OCI-M1 (cell line): ENCODE results near the gene TRAK1.

ENCODE experiments used
- DNase-seq: peaks from one replicate; lab custom pipeline; 2025; lab: John Stamatoyannopoulos, UW

TRAK1 gene

GRCh38 chr3:42204867-42205599 lies 113.9 kb downstream of the TRAK1 start:
- no peak for DNase-seq

- no peak for DNase-seq
Observed at GRCh38 chr3:42205800-42206514, 114.8 kb downstream of the TRAK1 start.

DNA sequence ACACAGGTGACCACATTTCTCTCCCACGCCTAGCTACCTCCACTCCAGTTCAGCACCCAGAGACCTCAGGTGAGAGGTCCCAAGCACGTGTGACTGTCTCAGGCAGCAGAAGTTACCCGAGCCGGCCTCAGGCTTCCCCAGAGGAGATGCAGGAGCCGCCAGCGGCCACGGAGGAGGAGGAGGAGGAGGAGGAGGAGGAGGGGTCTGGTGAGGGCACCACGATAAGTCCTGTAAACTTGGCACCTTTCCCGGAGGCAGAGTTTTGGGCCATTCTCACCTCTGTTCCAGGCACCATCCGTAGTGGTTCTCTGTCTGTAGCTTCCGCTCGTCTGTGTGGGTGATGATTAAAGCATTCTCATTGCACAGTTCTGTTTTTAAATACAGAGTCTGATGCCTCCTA lies 118.8 kb downstream of the TRAK1 start:
- no peak for DNase-seq

GRCh38 chr3:42210726-42211125 lies 119.6 kb downstream of the TRAK1 start:
- no peak for DNase-seq

DNA sequence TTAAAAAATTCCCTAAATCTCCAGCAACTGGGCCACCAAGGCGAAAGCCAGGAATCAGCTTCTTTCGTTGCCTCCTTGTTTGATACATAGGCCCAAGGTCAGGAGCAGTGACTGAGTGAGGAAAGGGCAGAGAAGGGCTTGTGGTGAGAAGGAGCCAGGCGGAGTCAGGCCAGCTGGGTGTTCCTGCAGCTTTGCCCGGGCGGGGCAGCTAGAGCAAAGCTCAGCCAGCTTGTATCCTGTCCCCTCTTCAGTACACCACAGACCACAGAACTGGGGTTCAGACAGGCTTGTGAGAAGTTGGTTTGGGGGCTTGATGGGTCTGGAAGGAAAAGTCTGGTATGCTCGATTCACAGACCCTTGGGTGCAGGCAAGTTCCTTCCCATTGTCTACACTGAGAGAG lies 122.3 kb downstream of the TRAK1 start:
- DNase-seq, result no peak

DNA sequence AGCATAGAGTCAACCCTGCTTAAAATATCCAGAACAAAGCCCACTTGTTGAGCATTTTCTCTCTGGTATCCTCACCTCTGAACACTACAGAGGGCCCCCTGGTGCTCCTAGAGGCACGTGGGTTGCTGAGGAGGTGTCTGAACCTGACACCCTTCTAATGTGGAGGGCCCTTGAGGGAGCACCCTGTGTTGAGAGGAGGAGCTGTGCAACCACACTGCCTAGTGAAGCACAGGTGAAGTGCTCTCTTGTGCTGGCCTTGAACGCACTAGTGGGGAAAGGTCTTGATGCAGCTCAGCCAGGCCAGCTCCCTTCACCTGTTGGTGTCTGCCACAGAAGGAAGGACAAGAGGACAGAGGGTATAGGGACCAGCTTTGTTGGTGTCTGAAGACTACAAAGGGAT lies 122.9 kb downstream of the TRAK1 start:
- no peak for DNase-seq

GRCh38 chr3:42214565-42215283 lies 123.6 kb downstream of the TRAK1 start:
- DNase-seq, result no peak

DNA sequence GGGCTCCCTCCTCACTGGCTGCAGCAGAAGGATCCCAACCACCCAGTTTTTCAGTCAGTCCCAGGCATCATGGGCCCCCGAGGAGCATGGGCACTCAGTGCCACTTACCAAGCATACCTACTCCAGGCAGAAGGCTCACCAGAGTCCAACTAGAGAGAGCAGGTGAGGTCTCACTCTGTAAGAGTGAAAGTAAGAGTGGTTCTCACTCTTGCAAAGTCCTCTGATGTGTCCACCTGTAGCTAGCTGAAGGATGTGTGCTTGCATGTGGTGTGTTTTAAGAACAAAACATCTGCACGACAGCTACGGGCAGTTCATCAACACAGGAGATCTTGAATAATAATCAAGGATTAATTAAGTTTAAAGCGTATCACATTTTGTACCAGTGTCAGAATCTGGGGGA lies 125.1 kb downstream of the TRAK1 start:
- no peak for DNase-seq

DNA sequence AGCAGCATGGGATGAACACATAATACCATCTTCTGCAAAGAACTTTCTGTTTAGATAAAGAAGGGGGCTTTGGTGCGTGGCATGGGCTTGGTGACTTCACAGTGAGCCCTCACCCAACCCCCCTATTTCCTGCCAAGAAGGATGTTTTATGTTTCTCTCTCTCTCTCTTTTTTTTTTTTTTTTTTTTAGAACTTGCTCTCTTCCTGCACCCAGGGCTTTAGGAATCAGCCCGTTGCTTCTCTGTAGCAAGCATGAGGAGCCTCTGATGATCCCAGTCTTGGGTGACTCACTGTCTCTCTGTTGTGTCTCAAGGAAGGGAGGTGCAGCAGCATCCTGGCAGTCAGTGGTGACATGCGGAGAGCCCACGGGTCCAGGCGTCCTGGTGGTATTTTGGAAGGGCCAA lies 125.8 kb downstream of the TRAK1 start:
- DNase-seq, result no peak

- no peak for DNase-seq
Observed at GRCh38 chr3:42220436-42221121, 129.4 kb downstream of the TRAK1 start.

GRCh38 chr3:42222942-42223693 lies 132.0 kb downstream of the TRAK1 start:
- DNase-seq, result no peak

DNA sequence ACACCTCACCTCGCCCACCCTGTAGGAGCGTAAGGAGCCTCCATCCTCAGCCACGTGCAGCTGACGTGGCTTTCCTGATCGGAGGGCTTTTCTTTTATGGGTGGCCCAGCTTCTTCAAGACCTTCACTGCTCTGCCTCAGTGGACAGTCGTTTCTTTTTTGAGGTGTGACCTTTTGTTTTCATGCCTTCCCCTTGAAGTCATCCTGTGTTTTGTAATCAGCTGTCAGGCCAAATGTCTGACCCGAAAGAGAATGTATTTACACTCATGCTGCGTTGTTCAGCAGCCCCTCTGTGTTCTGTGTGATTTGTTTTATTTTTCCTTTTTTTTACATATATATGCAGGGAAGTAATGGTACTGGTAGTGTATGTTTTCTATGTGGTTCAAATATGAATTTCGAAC lies 133.0 kb downstream of the TRAK1 start:
- DNase-seq, result no peak

DNA sequence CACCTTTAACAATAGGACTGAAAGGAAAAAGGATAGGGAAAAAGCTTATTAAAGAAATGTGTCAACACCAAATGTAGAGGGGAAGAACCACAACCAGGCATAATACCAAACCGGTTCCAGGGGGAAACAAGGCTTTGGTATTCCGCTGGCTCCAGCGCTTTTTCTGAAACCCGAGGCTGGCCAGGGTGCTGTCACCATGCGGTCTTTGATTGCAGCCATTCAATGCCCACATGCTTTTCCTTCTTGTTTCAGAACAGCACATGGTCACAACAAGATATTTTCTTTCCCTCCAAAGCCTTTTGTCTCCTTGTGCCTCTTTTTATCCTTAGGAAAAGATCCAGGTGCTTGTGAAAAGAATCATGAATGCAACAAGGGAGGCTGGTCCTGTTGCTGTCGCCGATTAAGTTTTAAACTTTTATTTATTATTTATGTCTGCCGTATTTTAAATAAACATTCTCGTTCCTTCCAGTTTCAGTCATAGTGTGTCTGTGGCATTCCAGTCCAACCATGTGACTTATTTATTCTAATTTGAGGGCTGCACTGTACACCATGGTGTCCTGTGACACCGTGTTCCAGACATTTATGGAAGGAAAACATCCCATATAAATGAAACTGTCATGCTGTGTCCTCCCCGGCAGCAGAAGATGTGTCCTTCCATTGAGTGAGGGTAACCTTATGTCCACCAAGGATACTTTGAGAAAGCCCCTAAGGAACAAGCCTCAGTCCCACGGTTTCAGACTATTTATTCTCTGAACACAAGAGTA lies 133.7 kb downstream of the TRAK1 start:
- DNase-seq, result no peak

GRCh38 chr3:42225486-42226363 lies 134.6 kb downstream of the TRAK1 start:
- no peak for DNase-seq

DNA sequence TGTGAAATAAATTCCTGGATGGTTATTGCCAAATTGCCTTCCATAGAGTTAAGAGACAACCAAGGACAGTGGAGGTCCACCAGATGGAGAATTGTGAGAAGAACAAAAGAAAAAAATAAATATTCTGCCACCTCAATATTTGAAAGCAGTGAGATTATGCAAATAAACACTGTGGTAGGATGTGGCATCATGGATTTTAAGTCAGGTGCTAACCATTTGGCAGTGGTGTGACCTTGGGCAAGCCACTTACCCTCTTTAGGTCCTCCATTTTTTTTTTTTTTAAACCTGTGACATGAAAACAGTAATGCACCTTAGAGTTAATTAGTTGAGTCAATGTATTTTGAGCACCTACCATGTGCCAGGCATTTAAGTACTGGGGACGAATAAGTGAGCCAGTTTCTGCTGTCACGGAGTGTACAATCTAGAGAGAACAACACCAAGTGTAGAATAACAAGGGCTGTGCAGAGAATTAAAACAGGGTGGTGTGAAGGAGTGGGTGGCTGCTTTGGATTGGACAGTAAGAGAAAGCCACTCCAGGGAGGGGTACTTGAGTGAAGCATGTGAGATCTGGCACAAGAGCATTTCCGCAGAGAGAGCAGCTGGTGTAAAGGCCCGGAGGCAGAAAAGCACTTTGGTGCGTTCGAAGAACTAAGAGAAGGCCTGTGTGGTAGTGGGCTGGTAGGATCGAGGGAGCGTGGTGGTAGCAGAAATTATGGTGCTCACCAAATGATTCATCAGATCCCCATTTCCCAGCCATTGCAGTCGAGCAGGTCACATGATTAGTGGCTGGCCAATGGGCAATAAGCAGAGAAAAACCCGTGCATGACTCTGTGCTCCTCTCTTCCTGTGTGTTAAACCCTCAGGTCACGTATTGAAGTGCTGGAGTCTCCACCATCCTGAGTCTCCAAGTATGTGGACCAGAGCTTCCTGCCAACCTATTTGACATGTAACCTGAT lies 135.6 kb downstream of the TRAK1 start:
- no peak for DNase-seq

DNA sequence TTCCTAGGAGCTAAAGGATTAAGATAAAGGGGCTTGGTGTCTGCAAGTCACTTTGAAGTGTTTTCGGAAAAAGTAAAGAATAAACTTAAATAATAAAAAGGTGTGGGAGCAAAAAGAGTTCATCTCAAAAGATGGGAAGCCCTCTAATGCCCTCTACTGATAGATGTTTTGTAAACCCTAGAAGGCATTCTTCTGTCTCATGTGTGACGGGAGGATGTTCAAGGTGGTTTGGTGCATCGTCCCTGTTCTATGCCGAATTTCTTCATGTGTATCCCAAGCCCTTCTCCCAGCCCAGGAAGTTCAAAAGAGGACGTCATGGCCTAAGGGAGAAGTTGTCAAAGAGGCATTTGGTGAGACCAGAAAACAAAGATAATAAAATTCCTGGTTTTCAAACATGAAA lies 137.6 kb downstream of the TRAK1 start:
- DNase-seq, result peak; percentile 42

- no peak for DNase-seq
Observed at GRCh38 chr3:42229266-42229941, 138.2 kb downstream of the TRAK1 start.
